ENCODE data around the gene ADGRB3. TPM values are rescaled to one million over a fixed set of nuclear protein-coding genes. Genes with fewer than 3 reads are reported as not detected.

The ADGRB3 gene
- total and polyA plus RNA-seq, 2 donors (not counting 3 experiments of a cell fraction or from before 2014, with no cell fraction given): not detected

DNA sequence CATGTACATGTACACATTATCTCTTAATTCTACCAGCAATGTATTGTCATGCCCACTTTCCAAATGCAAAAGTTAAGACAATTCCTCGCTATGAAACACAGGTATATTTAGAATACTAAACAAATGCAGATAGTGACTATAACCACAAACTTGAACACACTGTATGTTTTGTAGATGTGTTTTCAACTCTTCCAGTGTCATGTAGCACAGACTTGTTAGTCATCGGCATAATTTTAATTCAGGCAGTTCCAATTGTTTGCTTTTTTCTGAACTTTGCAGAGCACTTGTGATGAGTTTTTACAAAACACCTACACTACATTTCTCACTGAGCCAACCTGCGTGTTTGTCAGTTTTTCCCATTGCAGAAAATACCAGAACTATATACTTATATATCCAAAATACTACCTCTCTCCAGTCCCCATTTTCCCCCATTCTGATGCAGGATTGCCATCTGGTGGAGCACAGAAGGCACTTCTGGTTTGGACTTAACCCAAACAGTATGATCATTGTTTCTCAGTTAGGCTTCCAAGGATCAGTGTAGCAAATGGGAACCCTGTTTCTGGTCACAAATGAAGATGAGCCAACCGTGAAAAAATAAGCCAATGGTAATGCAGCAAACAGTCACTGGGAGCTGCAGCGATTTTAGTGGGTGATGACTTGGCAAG is 143.4 kb downstream of the ADGRB3 start:
- intact Hi-C loops (cut with micrococcal nuclease) (loop anchor here (5.0 kb wide), 1 partner anchor 141 kb away; the partner anchor contains the start of gene ADGRB3), dilution Hi-C loops (cut with MboI; ENCODE audit: extremely low pct_ligation_motif_present, low sequenced_read_pairs) (no loop called here)
- no peak overlapping the region for H3K4me3 ChIP-seq (replicated peaks in 1 of 3; ENCODE audit: insufficient read depth in 1 of 3, low read depth in 1 of 3, low read length in 3 of 3)
- no peaks in the 10 kb centered on the region for H4K20me1 ChIP-seq (replicated peaks; ENCODE audit: control insufficient read depth, extremely low read depth, insufficient read depth, low read length)
- no peaks in the 10 kb centered on the region for H3K79me2 ChIP-seq (ENCODE audit: control insufficient read depth, insufficient read depth, low read length)
- FAIRE-seq: no peak
- H3K9me3 ChIP-seq (replicated peaks; ENCODE audit: control insufficient read depth, insufficient read depth, low read length): no peaks in the 10 kb centered on the region
- no TSS peak for BruUV-seq (replicated peaks)
- no peaks in the 10 kb centered on the region for H3K9me1 ChIP-seq (replicated peaks; ENCODE audit: control insufficient read depth, extremely low read depth, insufficient read depth, low read length)
- ChIA-PET POLR2A (no interaction called here), CTCF (no interaction called here)
- H3K4me1 ChIP-seq (ENCODE audit: control insufficient read depth, extremely low read depth, insufficient read depth, low read length): no peaks in the 10 kb centered on the region
- H3K27me3 ChIP-seq (ENCODE audit: control insufficient read depth in 2 of 2, insufficient read depth in 2 of 2, low read length in 2 of 2): no peaks in the 10 kb centered on the region
- TF ChIP-seq GATA2 (IDR thresholded peaks at IDR 0.05; ENCODE audit: insufficient read depth, insufficient read length, low read depth, low read length): no peak
- TF ChIP-seq EZH2 (IDR thresholded peaks at IDR 0.05; ENCODE audit: borderline replicate concordance, low read depth, low read length, severe bottlenecking): no peak
- TF ChIP-seq JUN (IDR thresholded peaks at IDR 0.05; ENCODE audit: borderline replicate concordance, insufficient read depth, insufficient read length, low read depth): no peak
- TF ChIP-seq, protein P1, sequence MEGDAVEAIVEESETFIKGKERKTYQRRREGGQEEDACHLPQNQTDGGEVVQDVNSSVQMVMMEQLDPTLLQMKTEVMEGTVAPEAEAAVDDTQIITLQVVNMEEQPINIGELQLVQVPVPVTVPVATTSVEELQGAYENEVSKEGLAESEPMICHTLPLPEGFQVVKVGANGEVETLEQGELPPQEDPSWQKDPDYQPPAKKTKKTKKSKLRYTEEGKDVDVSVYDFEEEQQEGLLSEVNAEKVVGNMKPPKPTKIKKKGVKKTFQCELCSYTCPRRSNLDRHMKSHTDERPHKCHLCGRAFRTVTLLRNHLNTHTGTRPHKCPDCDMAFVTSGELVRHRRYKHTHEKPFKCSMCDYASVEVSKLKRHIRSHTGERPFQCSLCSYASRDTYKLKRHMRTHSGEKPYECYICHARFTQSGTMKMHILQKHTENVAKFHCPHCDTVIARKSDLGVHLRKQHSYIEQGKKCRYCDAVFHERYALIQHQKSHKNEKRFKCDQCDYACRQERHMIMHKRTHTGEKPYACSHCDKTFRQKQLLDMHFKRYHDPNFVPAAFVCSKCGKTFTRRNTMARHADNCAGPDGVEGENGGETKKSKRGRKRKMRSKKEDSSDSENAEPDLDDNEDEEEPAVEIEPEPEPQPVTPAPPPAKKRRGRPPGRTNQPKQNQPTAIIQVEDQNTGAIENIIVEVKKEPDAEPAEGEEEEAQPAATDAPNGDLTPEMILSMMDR (IDR thresholded peaks at IDR 0.05; ENCODE audit: extremely low read depth in 1 of 2, insufficient read depth in 1 of 2, low read depth in 1 of 2, low read length in 2 of 2): no peak
- TF ChIP-seq FOS (IDR thresholded peaks at IDR 0.05; ENCODE audit: borderline replicate concordance, insufficient read depth, low read length): no peak
- TF ChIP-seq MYC (IDR thresholded peaks at IDR 0.05; ENCODE audit: low read depth, low read length): no peak
- no peak for TF ChIP-seq POLR2A (IDR thresholded peaks at IDR 0.05; ENCODE audit: low read depth, low read length)
- no peak for TF ChIP-seq POLR2AphosphoS5 (IDR thresholded peaks at IDR 0.05; ENCODE audit: insufficient read depth, low read depth, low read length)
- TF ChIP-seq, protein P2, sequence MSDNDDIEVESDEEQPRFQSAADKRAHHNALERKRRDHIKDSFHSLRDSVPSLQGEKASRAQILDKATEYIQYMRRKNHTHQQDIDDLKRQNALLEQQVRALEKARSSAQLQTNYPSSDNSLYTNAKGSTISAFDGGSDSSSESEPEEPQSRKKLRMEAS (IDR thresholded peaks at IDR 0.05; ENCODE audit: insufficient read depth, insufficient read length): no peak
- no peak for DNase-seq (ENCODE audit: low read depth, low spot score)
- no peak overlapping the region for H3K9ac ChIP-seq (replicated peaks; ENCODE audit: extremely low read depth, insufficient read depth, low read length)
- no peak overlapping the region for H2AFZ ChIP-seq (ENCODE audit: low read depth, low read length)
- H3K36me3 ChIP-seq (ENCODE audit: control insufficient read depth in 2 of 2, extremely low read depth in 1 of 2, insufficient read depth in 2 of 2, low read length in 2 of 2): no peaks in the 10 kb centered on the region
- no peak overlapping the region for H3K27ac ChIP-seq (ENCODE audit: insufficient read depth, low read depth, low read length)
- no peak overlapping the region for H3K4me2 ChIP-seq (ENCODE audit: insufficient read depth, low read length)
